K562 (cell line): ENCODE measurements around the gene NAA50. TPM values are rescaled to one million over a fixed set of nuclear protein-coding genes. Genes with fewer than 3 reads are reported as not detected.

ENCODE experiments used
- ATAC-seq: fragments of 200-7000 bp; cut with Tn5 transposase; 3 replicates; pipeline ENCODE4 v1.9.1; 2020; ENCODE audit warnings: moderate library complexity
- BruUV-seq: library from RNA; stranded (reverse); fragments of 400-500 nt; replicated peaks from 2 replicates; lab custom pipeline; 2021; lab: Mats Ljungman, UMichigan
- CTCF ChIA-PET: fragments of 300-600 bp; formaldehyde crosslinking; extraction: SDS; loops from one replicate; lab custom pipeline; 2021; ENCODE audit warnings: low intra/inter-chr PET ratio; lab: Yijun Ruan, JAX
- POLR2A ChIA-PET: fragments of 300-600, 350-650 bp; sonication (Branson Sonifier 250); formaldehyde crosslinking; extraction: SDS; loops from one replicate; lab custom pipeline; 2021; ENCODE audit warnings: antibody characterized with exemption, inconsistent platforms; lab: Yijun Ruan, JAX
- DNase-seq, 4 experiments: peaks; one replicate each; pipeline versions ENCODE4 v3.0.0 to v3.0.0-alpha.2; 2011 to 2018; ENCODE audit warnings: low spot score in 3 of 4, mixed read lengths in 3 of 4; ENCODE audit errors: extremely low read depth in 1 of 4
- FAIRE-seq: peaks from 2 replicates; lab custom pipeline; 2011; peaks lifted over from hg19 to GRCh38; lab: Jason Lieb, UNC
- H2AFZ ChIP-seq: 2 replicates; pipeline ENCODE4 v1.6.0; 2011; ENCODE audit warnings: low read depth, low read length, control low read depth, inconsistent platforms
- H3K27ac ChIP-seq: fragments of 200-600 bp; 3 replicates; pipeline ENCODE4 v1.8.0; 2011; ENCODE audit warnings: low read depth, mild to moderate bottlenecking, control low read depth, inconsistent platforms, low read length, moderate library complexity, mixed read lengths; ENCODE audit errors: extremely low read depth
- H3K27me3 ChIP-seq, 2 experiments: fragments of 300-600 bp in 1 of 2; 2 replicates in 1 of 2; 3 replicates in 1 of 2; pipeline versions ENCODE4 v1.6.0 to v1.8.0; 2011; ENCODE audit warnings: inconsistent platforms in 2 of 2, low read length in 2 of 2, mild to moderate bottlenecking in 1 of 2, mixed read lengths in 1 of 2, moderate library complexity in 1 of 2; ENCODE audit not compliant: control insufficient read depth in 2 of 2, insufficient read depth in 2 of 2
- H3K36me3 ChIP-seq: fragments of 300-600 bp; 3 replicates; pipeline ENCODE4 v1.8.0; 2011; ENCODE audit warnings: mild to moderate bottlenecking, low read length, inconsistent platforms; ENCODE audit not compliant: control insufficient read depth, insufficient read depth
- H3K4me1 ChIP-seq, 2 experiments: fragments of 200-600 bp in 1 of 2; replicated peaks in 1 of 2; 2 replicates in 1 of 2; 3 replicates in 1 of 2; pipeline versions ENCODE4 v1.5.1 to v1.8.0; 2011; ENCODE audit warnings: inconsistent platforms in 2 of 2, low read length in 2 of 2, mild to moderate bottlenecking in 1 of 2, mixed read lengths in 1 of 2, moderate library complexity in 1 of 2; ENCODE audit not compliant: control insufficient read depth in 2 of 2, insufficient read depth in 2 of 2
- H3K4me2 ChIP-seq: 2 replicates; pipeline ENCODE4 v1.6.1; 2011; ENCODE audit warnings: low read length, control low read depth, inconsistent platforms, mixed read lengths; ENCODE audit not compliant: insufficient read depth
- H3K4me3 ChIP-seq: fragments of 200-600 bp; sonication (generic), shearing (Covaris generic); 2 replicates; pipeline ENCODE4 v1.5.1; 2016; ENCODE audit warnings: control low read depth, inconsistent platforms
- H3K79me2 ChIP-seq: fragments of 200-600 bp; 3 replicates; pipeline ENCODE4 v1.8.0; 2011; ENCODE audit warnings: low read length, inconsistent platforms; ENCODE audit not compliant: control insufficient read depth, insufficient read depth
- H3K9ac ChIP-seq, 2 experiments: 2 replicates each; pipeline versions ENCODE4 v1.6.0 to v1.6.1; 2011; ENCODE audit warnings: low read depth in 2 of 2, low read length in 2 of 2, control low read depth in 1 of 2, inconsistent platforms in 1 of 2, mild to moderate bottlenecking in 1 of 2, mixed read lengths in 1 of 2; ENCODE audit not compliant: insufficient read depth in 1 of 2
- H3K9me1 ChIP-seq: one replicate; pipeline ENCODE4 v1.6.0; 2011; ENCODE audit warnings: inconsistent platforms, mild to moderate bottlenecking, low read length, moderate library complexity; ENCODE audit not compliant: control insufficient read depth, insufficient read depth
- H3K9me3 ChIP-seq: replicated peaks from 2 replicates; pipeline ENCODE4 v1.5.1; 2011; ENCODE audit warnings: low read depth, low read length, inconsistent platforms; ENCODE audit not compliant: control insufficient read depth, insufficient read depth
- H4K20me1 ChIP-seq: replicated peaks from 2 replicates; pipeline ENCODE4 v1.6.1; 2011; ENCODE audit warnings: low read length, inconsistent platforms, mixed read lengths; ENCODE audit not compliant: control insufficient read depth, insufficient read depth
- DNMT1 ChIP-seq: fragments of 450-650 bp; IDR thresholded peaks from 2 replicates; pipeline ENCODE4 v1.6.1; 2016; ENCODE audit warnings: antibody characterized with exemption, mild to moderate bottlenecking
- ESRRA ChIP-seq: fragments of 450-650 bp; IDR thresholded peaks from 2 replicates; pipeline ENCODE4 v1.6.1; 2014; ENCODE audit warnings: low read depth, mild to moderate bottlenecking, moderate library complexity, borderline replicate concordance
- FOXJ2 ChIP-seq: fragments of 200-800 bp; sonication (Bioruptor generic); IDR thresholded peaks from 2 replicates; pipeline ENCODE4 v1.6.1; 2016; ENCODE audit warnings: missing genetic modification characterization, missing compliant biosample characterization
- NR1H2 ChIP-seq: sonication (generic); formaldehyde crosslinking; IDR thresholded peaks from 2 replicates; pipeline ENCODE4 v1.4.0; 2020; ENCODE audit warnings: mild to moderate bottlenecking, missing genetic modification reagents
- NR2F6 ChIP-seq: fragments of 450-650 bp; formaldehyde crosslinking; IDR thresholded peaks from 2 replicates; pipeline ENCODE4 v1.4.0; 2020; ENCODE audit warnings: mild to moderate bottlenecking
- RNF219 ChIP-seq: fragments of 250-450 bp; sonication (Bioruptor Pico); IDR thresholded peaks from 2 replicates; pipeline ENCODE4 v1.5.0; 2022; ENCODE audit warnings: mild to moderate bottlenecking
- SP2 ChIP-seq: IDR thresholded peaks from 2 replicates; pipeline ENCODE4 v1.6.1; 2011; ENCODE audit warnings: mild to moderate bottlenecking, low read depth, low read length, moderate library complexity; ENCODE audit not compliant: poor library complexity, severe bottlenecking; ENCODE audit errors: extremely low read depth
- ZNF253 ChIP-seq: fragments of 250-450 bp; sonication (Bioruptor Pico); conservative IDR thresholded peaks from 2 replicates; pipeline ENCODE4 v1.6.1; 2021; ENCODE audit warnings: mild to moderate bottlenecking
- WGBS: fragments of 100-300 bp; shearing (Covaris generic); methylation state at CpG from one replicate; pipeline ENCODE4 v1.1.6; 2016; ENCODE audit warnings: low coverage, mixed read lengths; ENCODE audit not compliant: insufficient coverage; ENCODE audit errors: missing lambda C conversion rate; 5-methylcytosine and 5-hydroxymethylcytosine counted together
- in situ Hi-C: fragments of 300-500 bp; cut with MboI; formaldehyde crosslinking; loops from 4 replicates; pipeline ENCODE4 v1.15.0; 2018; ENCODE audit warnings: inconsistent platforms, mixed read lengths
- intact Hi-C: fragments of 100-400 bp; cut with micrococcal nuclease; formaldehyde crosslinking; loops from 2 replicates; pipeline ENCODE4 v1.14.2; 2022
- polyA plus RNA-seq, 8 experiments: library from polyadenylated mRNA; depleted of rRNA in 4 of 8; stranded (reverse) in 5 of 8; unstranded in 3 of 8; fragments of >200 nt; fragmentation: Nextera tagmentation in 2 of 8; fragmentation: Illumina TruSeq in 1 of 8; extraction: Ambion mirVana in 2 of 8; extraction: Trizol in 1 of 8; gene quantifications; 2 replicates each; pipeline versions ENCODE4 v1.2.1 to v1.2.3, GENCODE V29; 2011 to 2014; ENCODE audit warnings: inconsistent platforms in 1 of 8, missing spikeins in 1 of 8
- total RNA-seq, 7 experiments: library from RNA; depleted of rRNA in 6 of 7; stranded (reverse); fragments of >200 nt in 6 of 7; fragmentation: Illumina TruSeq in 2 of 7; extraction: Trizol in 2 of 7; gene quantifications; 2 replicates each; pipeline versions ENCODE4 v1.2.1 to v1.2.3, GENCODE V29; 2011 to 2021; ENCODE audit warnings: low replicate concordance in 1 of 7
- TF ChIP-seq, protein P1 (sequence below): fragments of 150-350 bp; conservative IDR thresholded peaks from 2 replicates; pipeline ENCODE4 v1.6.1; 2014; ENCODE audit warnings: low read length
- TF ChIP-seq, protein P2 (sequence below): sonication (generic); formaldehyde crosslinking; IDR thresholded peaks from 2 replicates; pipeline ENCODE4 v1.8.0; 2022; ENCODE audit warnings: missing genetic modification reagents, mild to moderate bottlenecking, borderline replicate concordance

NAA50 gene
- total and polyA plus RNA-seq, 9 of the 15 experiments (the other 6 are each of a cell fraction or from before 2014, with no cell fraction given), result 40.0 to 301 (median 112) TPM

DNA sequence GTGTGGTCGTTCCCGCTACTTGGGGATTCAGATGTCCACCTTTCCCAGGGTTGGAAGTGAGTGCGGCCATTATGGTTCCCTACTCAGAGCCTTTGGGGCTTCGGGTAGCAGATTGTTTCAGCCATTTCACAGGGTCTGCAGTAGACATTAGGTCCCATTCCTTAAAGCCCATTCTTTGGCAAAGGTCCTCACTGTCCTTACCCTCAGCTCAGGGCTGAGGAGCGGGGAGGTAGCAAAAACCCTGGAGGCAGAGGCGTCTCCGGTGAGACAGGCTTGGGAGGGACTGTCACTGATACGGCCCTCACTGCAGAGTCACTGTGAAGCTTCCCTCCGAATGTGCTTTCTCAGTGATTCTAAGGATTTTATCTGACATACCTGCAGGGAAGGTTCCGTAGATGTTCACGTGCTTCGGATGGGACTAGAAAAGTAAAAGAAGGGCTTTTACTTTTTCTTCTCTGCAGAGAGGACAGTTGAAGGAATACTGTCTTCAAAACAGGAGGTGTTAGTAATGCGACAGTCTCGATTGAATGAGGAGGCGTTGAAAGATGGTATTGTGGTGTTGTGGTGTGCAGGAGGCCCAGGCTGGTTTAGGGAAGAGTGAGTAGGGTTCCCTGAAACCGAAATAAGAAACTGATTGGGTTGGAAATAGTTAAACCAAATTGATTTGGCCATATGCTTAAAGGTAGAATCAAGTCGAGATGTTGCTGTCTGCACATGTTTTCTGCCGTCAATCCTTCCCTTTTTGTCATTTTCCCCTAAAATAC lies 1.4 kb upstream of the NAA50 start (continued):
- TF ChIP-seq NR1H2, result no peak

DNA sequence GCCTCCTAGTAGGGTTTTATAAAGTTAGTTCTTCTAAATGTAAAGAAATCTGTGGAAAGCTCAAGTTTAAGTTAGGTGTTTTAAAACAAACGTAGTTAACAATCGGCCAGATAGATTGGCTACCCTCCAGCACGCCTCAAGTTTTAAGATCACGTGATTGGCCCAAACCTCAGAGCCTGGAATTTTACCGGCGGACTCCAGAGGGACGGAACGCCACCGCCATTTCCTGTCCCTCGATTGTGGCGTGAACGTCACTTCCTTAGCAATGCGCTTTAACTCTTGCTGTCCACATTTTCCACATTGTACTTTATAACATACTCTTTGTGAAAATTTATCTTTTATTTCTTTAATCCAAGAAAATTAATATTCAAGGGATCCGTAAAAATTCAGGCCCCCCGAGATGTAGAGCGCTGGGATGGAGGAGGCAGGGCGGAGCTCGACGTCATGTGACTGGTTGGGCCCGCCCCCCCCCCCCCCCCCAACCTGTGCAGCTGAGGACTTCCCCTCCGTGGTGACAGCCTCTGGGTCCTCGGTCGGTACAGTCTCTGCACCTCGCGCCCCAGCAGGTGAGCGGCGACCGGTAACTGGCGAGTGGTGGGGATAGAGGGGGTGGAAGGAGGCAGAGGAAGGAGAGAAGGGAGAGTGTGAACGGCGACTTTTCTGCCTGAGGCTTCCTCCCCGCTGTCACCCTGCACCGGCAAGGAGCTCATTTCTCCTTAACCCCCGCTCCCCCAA lies 666 bp upstream of the NAA50 start, which contains the start of gene ATP6V1A:
Gene ATP6V1A (plus strand): TSS at position 488 of the 735 bp plus-strand sequence. CDS start 31,719 bp downstream, outside the sequence.
- FAIRE-seq (peak; percentile 75), ATAC-seq (peak; percentile 62), DNase-seq (peak; percentile 75 to 90 (median 78))
- ChIA-PET CTCF (interaction anchor here (0.7 kb wide), 1 partner anchor 251 kb away, joined by 3 read pairs; no protein-coding TSS in a partner anchor), POLR2A (interaction anchor here (1.7 kb wide), 1 partner anchor 13 kb away, joined by 4 read pairs; no protein-coding TSS in a partner anchor)
- H3K9me3 ChIP-seq, result no peaks in the 10 kb centered on the region
- H3K4me1 ChIP-seq, result peaks cover 0 to 11% of the 10 kb centered on the region in 2 experiments
- intact Hi-C loops (loop anchor here (2.0 to 5.0 kb wide), 3 partner anchors 50 to 249 kb away; partner anchors contain the start of gene USF3), in situ Hi-C loops (no loop called here)
- peaks cover 9% of the 10 kb centered on the region; the same call in 1 of the 2 replicates for H4K20me1 ChIP-seq
- 1% methylated on average over 15 of the region's 34 CpGs for WGBS
- H3K79me2 ChIP-seq, result peaks cover 90% of the 10 kb centered on the region
- peak within 1 kb of the TSS; percentile 98 for H3K27ac ChIP-seq
- peak within 1 kb of the TSS; percentile 96 for H3K4me2 ChIP-seq
- no TSS peak for BruUV-seq
- H3K9me1 ChIP-seq, result no peaks in the 10 kb centered on the region
- peak within 1 kb of the TSS; percentile 90 for H3K4me3 ChIP-seq
- peaks cover 12% of the 10 kb centered on the region; the same call in 1 of the 3 replicates for H3K36me3 ChIP-seq
- peak within 1 kb of the TSS; percentile 93 to 95 for H3K9ac ChIP-seq
- H2AFZ ChIP-seq, result peak within 1 kb of the TSS; percentile 93
- no peaks in the 10 kb centered on the region for H3K27me3 ChIP-seq
- no peak for TF ChIP-seq DNMT1
- TF ChIP-seq ZNF253, result no peak
- TF ChIP-seq NR2F6 (CRISPR knock-in tag), result no peak
- no peak for TF ChIP-seq FOXJ2
- TF ChIP-seq ESRRA, result peak; percentile 59
- TF ChIP-seq, protein P1, sequence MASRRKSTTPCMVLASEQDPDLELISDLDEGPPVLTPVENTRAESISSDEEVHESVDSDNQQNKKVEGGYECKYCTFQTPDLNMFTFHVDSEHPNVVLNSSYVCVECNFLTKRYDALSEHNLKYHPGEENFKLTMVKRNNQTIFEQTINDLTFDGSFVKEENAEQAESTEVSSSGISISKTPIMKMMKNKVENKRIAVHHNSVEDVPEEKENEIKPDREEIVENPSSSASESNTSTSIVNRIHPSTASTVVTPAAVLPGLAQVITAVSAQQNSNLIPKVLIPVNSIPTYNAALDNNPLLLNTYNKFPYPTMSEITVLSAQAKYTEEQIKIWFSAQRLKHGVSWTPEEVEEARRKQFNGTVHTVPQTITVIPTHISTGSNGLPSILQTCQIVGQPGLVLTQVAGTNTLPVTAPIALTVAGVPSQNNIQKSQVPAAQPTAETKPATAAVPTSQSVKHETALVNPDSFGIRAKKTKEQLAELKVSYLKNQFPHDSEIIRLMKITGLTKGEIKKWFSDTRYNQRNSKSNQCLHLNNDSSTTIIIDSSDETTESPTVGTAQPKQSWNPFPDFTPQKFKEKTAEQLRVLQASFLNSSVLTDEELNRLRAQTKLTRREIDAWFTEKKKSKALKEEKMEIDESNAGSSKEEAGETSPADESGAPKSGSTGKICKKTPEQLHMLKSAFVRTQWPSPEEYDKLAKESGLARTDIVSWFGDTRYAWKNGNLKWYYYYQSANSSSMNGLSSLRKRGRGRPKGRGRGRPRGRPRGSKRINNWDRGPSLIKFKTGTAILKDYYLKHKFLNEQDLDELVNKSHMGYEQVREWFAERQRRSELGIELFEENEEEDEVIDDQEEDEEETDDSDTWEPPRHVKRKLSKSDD, result no peak
- TF ChIP-seq RNF219 (CRISPR knock-in tag), result no peak
- TF ChIP-seq, protein P2, sequence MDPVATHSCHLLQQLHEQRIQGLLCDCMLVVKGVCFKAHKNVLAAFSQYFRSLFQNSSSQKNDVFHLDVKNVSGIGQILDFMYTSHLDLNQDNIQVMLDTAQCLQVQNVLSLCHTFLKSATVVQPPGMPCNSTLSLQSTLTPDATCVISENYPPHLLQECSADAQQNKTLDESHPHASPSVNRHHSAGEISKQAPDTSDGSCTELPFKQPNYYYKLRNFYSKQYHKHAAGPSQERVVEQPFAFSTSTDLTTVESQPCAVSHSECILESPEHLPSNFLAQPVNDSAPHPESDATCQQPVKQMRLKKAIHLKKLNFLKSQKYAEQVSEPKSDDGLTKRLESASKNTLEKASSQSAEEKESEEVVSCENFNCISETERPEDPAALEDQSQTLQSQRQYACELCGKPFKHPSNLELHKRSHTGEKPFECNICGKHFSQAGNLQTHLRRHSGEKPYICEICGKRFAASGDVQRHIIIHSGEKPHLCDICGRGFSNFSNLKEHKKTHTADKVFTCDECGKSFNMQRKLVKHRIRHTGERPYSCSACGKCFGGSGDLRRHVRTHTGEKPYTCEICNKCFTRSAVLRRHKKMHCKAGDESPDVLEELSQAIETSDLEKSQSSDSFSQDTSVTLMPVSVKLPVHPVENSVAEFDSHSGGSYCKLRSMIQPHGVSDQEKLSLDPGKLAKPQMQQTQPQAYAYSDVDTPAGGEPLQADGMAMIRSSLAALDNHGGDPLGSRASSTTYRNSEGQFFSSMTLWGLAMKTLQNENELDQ (CRISPR knock-in tag), result no peak
- no peak for TF ChIP-seq SP2
